Glutamatergic neuron (in vitro differentiated cells): ENCODE results near the gene TAF8. TPM values are rescaled to one million over a fixed set of nuclear protein-coding genes. Genes with fewer than 3 reads are reported as not detected.

Experiments
- DNase-seq: peaks from one replicate; pipeline ENCODE4 v3.0.0; 2022
- H3K27ac Mint-ChIP-seq: one replicate; pipeline ENCODE4 v1.8.0; 2020; ENCODE audit warnings: mild to moderate bottlenecking, mixed read lengths, inconsistent platforms; ENCODE audit not compliant: unreplicated experiment
- H3K27me3 Mint-ChIP-seq: one replicate; pipeline ENCODE4 v1.8.0; 2020; ENCODE audit warnings: mild to moderate bottlenecking, moderate library complexity, mixed read lengths, inconsistent platforms; ENCODE audit not compliant: unreplicated experiment
- H3K36me3 Mint-ChIP-seq: one replicate; pipeline ENCODE4 v1.8.0; 2020; ENCODE audit warnings: mild to moderate bottlenecking, mixed read lengths, inconsistent platforms; ENCODE audit not compliant: unreplicated experiment
- H3K4me1 Mint-ChIP-seq: one replicate; pipeline ENCODE4 v1.8.0; 2020; ENCODE audit warnings: mild to moderate bottlenecking, low read depth, mixed read lengths, inconsistent platforms; ENCODE audit not compliant: unreplicated experiment
- H3K4me3 Mint-ChIP-seq: one replicate; pipeline ENCODE4 v1.8.0; 2020; ENCODE audit warnings: mild to moderate bottlenecking, mixed read lengths, inconsistent platforms; ENCODE audit not compliant: unreplicated experiment
- H3K9me3 Mint-ChIP-seq: one replicate; pipeline ENCODE4 v1.8.0; 2020; ENCODE audit warnings: mild to moderate bottlenecking, moderate library complexity, mixed read lengths, inconsistent platforms; ENCODE audit not compliant: unreplicated experiment
- total RNA-seq: library from RNA; stranded (reverse); fragmentation: NEBNext Ultra II Directional; extraction: Animal tissue kit (Norgen Biotek cat#: 25700); gene quantifications from one replicate; pipeline ENCODE4 v1.2.1, GENCODE V29; 2021; ENCODE audit not compliant: unreplicated experiment
- TF ChIP-seq, protein P1 (sequence below): fragments of 200-600 bp; sonication (generic); IDR thresholded peaks from one replicate; pipeline ENCODE4 v1.5.0; 2021; ENCODE audit not compliant: partially characterized antibody, unreplicated experiment

TAF8 gene
- total RNA-seq, 1 donor from 2014 or later: 16.2 TPM

DNA sequence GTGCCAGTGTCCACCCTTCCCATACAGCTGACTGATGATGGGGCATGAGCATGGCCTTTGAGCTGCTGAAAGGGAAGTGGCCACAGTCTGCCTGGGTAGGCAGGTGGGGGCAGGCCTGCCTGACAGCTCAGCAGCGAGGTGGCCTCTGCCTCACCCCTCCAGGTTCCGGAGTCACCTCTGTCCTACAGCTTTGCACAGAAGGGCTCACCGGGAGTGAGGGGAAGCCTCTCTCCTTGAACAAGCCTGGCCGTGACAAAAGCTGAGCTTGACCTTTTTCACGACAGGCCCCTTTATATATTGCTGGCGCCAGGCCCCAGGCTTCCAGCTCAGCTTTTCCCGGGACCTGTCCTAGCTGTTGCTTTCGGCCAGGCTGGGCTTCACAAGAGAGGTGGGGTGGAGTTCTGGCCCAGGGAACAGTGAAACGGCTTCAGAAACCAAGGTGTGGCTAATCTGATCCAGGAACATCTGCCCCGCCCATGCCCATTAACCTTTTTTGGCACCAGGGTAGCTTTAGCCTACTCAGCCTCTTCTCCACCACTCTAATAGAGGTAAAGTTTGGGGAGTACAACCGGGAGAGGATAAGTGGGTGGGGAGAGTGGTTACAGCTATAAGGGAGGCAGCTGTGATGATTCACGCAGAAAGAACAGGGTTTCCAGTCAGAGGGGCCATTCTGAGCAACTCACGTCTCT lies 49.2 kb downstream of the TAF8 start:
- peaks cover 6% of the 10 kb centered on the region for H3K27me3 Mint-ChIP-seq
- no peak overlapping the region for H3K27ac Mint-ChIP-seq
- H3K36me3 Mint-ChIP-seq: no peaks in the 10 kb centered on the region
- TF ChIP-seq, protein P1, sequence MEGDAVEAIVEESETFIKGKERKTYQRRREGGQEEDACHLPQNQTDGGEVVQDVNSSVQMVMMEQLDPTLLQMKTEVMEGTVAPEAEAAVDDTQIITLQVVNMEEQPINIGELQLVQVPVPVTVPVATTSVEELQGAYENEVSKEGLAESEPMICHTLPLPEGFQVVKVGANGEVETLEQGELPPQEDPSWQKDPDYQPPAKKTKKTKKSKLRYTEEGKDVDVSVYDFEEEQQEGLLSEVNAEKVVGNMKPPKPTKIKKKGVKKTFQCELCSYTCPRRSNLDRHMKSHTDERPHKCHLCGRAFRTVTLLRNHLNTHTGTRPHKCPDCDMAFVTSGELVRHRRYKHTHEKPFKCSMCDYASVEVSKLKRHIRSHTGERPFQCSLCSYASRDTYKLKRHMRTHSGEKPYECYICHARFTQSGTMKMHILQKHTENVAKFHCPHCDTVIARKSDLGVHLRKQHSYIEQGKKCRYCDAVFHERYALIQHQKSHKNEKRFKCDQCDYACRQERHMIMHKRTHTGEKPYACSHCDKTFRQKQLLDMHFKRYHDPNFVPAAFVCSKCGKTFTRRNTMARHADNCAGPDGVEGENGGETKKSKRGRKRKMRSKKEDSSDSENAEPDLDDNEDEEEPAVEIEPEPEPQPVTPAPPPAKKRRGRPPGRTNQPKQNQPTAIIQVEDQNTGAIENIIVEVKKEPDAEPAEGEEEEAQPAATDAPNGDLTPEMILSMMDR: no peak
- no peak overlapping the region for H3K4me3 Mint-ChIP-seq
- H3K9me3 Mint-ChIP-seq: peaks cover 12% of the 10 kb centered on the region
- peaks cover 3% of the 10 kb centered on the region for H3K4me1 Mint-ChIP-seq
- DNase-seq: no peak

DNA sequence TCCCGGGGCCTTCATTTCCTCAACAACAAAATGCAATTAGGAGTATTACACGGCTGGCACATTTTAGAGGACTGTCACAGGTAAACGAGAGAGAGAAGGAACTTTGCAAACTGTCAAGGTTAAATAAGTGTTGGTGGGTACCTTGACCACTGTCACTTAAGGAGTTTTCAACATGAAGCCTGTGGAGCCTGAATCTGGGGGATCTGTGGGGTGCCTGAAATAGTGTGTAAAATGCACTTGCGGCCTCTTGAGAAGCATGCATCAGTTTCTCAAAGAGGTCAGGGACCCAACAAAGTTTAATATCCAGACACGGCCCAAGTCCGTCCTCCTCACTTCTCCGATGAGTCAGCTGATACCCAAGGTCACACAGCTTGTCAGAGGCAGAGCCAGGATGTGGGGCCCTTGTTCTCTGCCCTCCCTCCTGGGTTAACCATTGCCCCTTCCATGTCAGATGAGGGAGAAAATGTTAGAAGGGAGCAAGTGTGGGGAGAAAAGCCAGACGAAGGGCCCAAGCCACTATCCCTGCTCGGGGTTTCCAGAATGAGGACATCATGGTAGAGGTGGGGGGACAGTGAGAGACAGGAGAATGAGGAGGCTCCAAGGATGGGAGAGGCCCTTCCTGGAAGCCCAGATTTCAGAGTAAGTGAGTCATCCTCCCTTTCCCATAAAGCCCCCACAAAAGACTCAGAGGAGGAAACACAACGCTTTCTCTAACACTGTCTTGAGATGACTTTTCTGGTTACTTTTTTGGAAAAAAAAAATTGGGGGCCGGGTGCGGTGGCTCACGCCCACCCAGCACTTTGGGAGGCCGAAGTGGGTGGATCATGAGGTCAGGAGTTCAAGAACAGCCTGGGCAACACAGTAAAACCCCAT lies 49.9 kb downstream of the TAF8 start:
- TF ChIP-seq, protein P1: no peak
- H3K27ac Mint-ChIP-seq: no peak overlapping the region
- no peak for DNase-seq

DNA sequence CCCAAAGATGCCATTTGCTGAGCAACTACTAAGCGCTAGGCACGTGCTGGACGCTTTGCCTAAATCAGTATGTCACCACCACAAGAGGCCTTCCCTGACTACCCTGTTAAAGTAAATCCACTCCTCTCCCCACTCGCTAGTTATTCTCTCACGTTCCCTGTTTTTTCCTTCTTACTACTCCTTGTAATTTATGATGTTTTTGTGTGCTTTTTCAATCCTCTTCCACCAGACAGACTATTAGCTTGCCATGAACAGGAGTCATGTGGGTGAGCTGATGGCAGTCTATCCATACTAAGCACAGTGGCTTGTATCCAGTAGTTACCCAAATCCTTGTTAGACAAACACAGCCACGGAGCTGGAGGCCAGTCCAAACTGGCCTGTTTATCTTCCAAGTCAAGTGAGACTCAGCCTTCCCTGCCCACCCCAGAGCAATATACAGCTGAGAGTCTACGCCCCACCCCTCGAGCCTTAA lies 50.9 kb downstream of the TAF8 start:
- Mint-ChIP-seq H3K27me3 (peaks cover 8% of the 10 kb centered on the region), H3K4me1 (peaks cover 3% of the 10 kb centered on the region), H3K27ac (no peak overlapping the region), H3K4me3 (no peak overlapping the region), H3K9me3 (peaks cover 12% of the 10 kb centered on the region), H3K36me3 (no peaks in the 10 kb centered on the region)
- TF ChIP-seq, protein P1: no peak
- no peak for DNase-seq

More for the DNA sequence above, 49.9 kb downstream of the TAF8 start:
- Mint-ChIP-seq H3K36me3 (no peaks in the 10 kb centered on the region), H3K27me3 (peaks cover 6% of the 10 kb centered on the region), H3K4me3 (no peak overlapping the region), H3K4me1 (peaks cover 3% of the 10 kb centered on the region), H3K9me3 (peaks cover 12% of the 10 kb centered on the region)

DNA sequence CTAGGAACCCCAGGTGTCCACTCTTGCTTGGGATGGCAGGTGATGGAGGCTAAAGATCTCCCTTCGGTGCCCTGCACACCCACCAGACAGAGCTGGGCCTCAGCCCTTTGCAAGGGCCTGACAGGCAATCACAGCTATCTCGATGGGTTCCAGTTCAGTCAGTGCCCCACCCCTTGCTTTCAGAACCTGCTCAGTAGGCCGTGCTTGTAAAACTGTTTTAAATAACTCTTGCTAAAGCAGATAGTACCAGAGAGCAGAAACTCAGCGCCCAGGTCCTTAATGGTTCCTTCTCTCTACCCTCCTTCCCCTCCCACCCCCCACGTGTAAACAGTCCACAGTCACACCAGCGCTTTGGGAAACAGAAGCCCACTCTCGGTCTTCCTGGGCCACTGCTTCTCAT lies 52.9 kb downstream of the TAF8 start:
- peaks cover 6% of the 10 kb centered on the region for H3K27me3 Mint-ChIP-seq
- H3K27ac Mint-ChIP-seq: no peak overlapping the region
- no peak for DNase-seq
- TF ChIP-seq, protein P1: no peak
- H3K4me1 Mint-ChIP-seq: peaks cover 3% of the 10 kb centered on the region
- H3K9me3 Mint-ChIP-seq: peaks cover 9% of the 10 kb centered on the region
- H3K4me3 Mint-ChIP-seq: peak overlapping the region; percentile 61
- no peaks in the 10 kb centered on the region for H3K36me3 Mint-ChIP-seq

DNA sequence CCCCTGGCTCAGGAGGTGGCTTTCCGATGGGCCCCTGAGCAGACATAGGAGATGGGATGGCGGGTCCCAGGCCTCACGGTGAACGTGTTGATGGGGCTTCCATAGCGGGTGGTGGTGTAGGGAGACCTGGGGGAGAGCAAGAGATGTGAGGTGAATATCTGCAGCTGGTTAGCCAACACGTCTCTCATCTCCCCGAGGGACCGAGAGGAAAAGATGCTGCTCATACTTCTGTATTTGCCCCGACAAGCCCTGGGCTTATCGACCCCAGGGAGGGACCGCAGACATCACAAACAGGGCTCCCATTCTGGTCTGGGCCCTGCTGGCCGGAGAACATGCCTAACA lies 53.4 kb downstream of the TAF8 start:
- peaks cover 9% of the 10 kb centered on the region for H3K9me3 Mint-ChIP-seq
- peaks cover 6% of the 10 kb centered on the region for H3K27me3 Mint-ChIP-seq
- peaks cover 3% of the 10 kb centered on the region for H3K4me1 Mint-ChIP-seq
- no peak for DNase-seq
- TF ChIP-seq, protein P1: no peak
- H3K36me3 Mint-ChIP-seq: no peaks in the 10 kb centered on the region
- H3K4me3 Mint-ChIP-seq: peak overlapping the region; percentile 61
- H3K27ac Mint-ChIP-seq: peak overlapping the region; percentile 8
